Endothelial cell of umbilical vein (primary cell): ENCODE measurements around the gene ADAMTSL5. TPM values are rescaled to one million over a fixed set of nuclear protein-coding genes. Genes with fewer than 3 reads are reported as not detected.
A peak's percentile ranks its signal among the peaks of the same experiment; 100 is the strongest.

Experiments used
- BruUV-seq: library from RNA; stranded (reverse); fragments of 400-500 nt; replicated peaks from 2 replicates; lab custom pipeline; 2021; lab: Mats Ljungman, UMichigan
- CTCF ChIA-PET: fragments of 300-600, 350-600 bp; sonication (Branson Sonifier 250); formaldehyde crosslinking; loops from one replicate; lab custom pipeline; 2021; ENCODE audit warnings: antibody characterized with exemption, inconsistent platforms; lab: Charles Lee
- POLR2A ChIA-PET: fragments of 300-600, 350-600 bp; sonication (Branson Sonifier 250); formaldehyde crosslinking; loops from one replicate; lab custom pipeline; 2021; ENCODE audit warnings: antibody characterized with exemption, inconsistent platforms; lab: Charles Lee
- DNase-seq: peaks from one replicate; pipeline ENCODE4 v3.0.0-alpha.2; 2011; ENCODE audit warnings: low read depth, low spot score
- FAIRE-seq: peaks from 2 replicates; lab custom pipeline; 2011; peaks lifted over from hg19 to GRCh38; lab: Jason Lieb, UNC
- H2AFZ ChIP-seq: 2 replicates; pipeline ENCODE4 v1.6.0; 2012; ENCODE audit warnings: low read depth, low read length, control low read depth, inconsistent platforms
- H3K27ac ChIP-seq: 2 replicates; pipeline ENCODE4 v1.5.1; 2011; ENCODE audit warnings: low read depth, mild to moderate bottlenecking, control low read depth, low read length, moderate library complexity; ENCODE audit not compliant: insufficient read depth
- H3K27me3 ChIP-seq, 2 experiments: 2 replicates each; pipeline versions ENCODE4 v1.6.0 to v1.6.1; 2011; ENCODE audit warnings: low read length in 2 of 2, mixed read lengths in 1 of 2; ENCODE audit not compliant: control insufficient read depth in 2 of 2, insufficient read depth in 2 of 2
- H3K36me3 ChIP-seq, 2 experiments: 2 replicates in 1 of 2; 3 replicates in 1 of 2; pipeline ENCODE4 v1.5.1; 2011; ENCODE audit warnings: low read length in 2 of 2, mild to moderate bottlenecking in 1 of 2, moderate library complexity in 1 of 2; ENCODE audit not compliant: control insufficient read depth in 2 of 2, insufficient read depth in 2 of 2; ENCODE audit errors: extremely low read depth in 1 of 2
- H3K4me1 ChIP-seq: 3 replicates; pipeline ENCODE4 v1.5.1; 2011; ENCODE audit warnings: mild to moderate bottlenecking, low read length; ENCODE audit not compliant: control insufficient read depth, insufficient read depth; ENCODE audit errors: extremely low read depth
- H3K4me2 ChIP-seq: 2 replicates; pipeline ENCODE4 v1.6.1; 2011; ENCODE audit warnings: low read length, control low read depth, mixed read lengths; ENCODE audit not compliant: insufficient read depth
- H3K4me3 ChIP-seq, 3 experiments: fragments of 200-600 bp in 1 of 3; sonication (generic), shearing (Covaris generic) in 1 of 3; replicated peaks in 1 of 3; 2 replicates each; pipeline ENCODE4 v1.5.1; 2011 to 2016; ENCODE audit warnings: control low read depth in 3 of 3, low read length in 3 of 3, mild to moderate bottlenecking in 2 of 3, inconsistent platforms in 1 of 3, low read depth in 1 of 3, moderate library complexity in 1 of 3; ENCODE audit not compliant: insufficient read depth in 1 of 3
- H3K79me2 ChIP-seq: 2 replicates; pipeline ENCODE4 v1.6.0; 2012; ENCODE audit warnings: low read length, inconsistent platforms; ENCODE audit not compliant: control insufficient read depth, insufficient read depth
- H3K9ac ChIP-seq: replicated peaks from 2 replicates; pipeline ENCODE3; 2011; ENCODE audit warnings: low read length, control low read depth; ENCODE audit not compliant: insufficient read depth; ENCODE audit errors: extremely low read depth
- H3K9me1 ChIP-seq: replicated peaks from 3 replicates; pipeline ENCODE4 v1.6.0; 2011; ENCODE audit warnings: mild to moderate bottlenecking, low read length; ENCODE audit not compliant: control insufficient read depth, insufficient read depth; ENCODE audit errors: extremely low read depth
- H3K9me3 ChIP-seq: replicated peaks from 2 replicates; pipeline ENCODE4 v1.5.1; 2012; ENCODE audit warnings: low read length, inconsistent platforms; ENCODE audit not compliant: control insufficient read depth, insufficient read depth
- H4K20me1 ChIP-seq: replicated peaks from 2 replicates; pipeline ENCODE3; 2011; ENCODE audit warnings: mild to moderate bottlenecking, low read length; ENCODE audit not compliant: control insufficient read depth, insufficient read depth; ENCODE audit errors: extremely low read depth
- CTCF ChIP-seq, 2 donors: IDR thresholded peaks; 1 replicate in 1 of 2; 2 replicates in 1 of 2; pipeline ENCODE4 v1.5.1; 2011; ENCODE audit warnings: low read length in 2 of 2, mild to moderate bottlenecking in 2 of 2, moderate library complexity in 2 of 2, control low read depth in 1 of 2, inconsistent platforms in 1 of 2, low read depth in 1 of 2; ENCODE audit not compliant: insufficient read depth in 1 of 2; ENCODE audit errors: extremely low read depth in 1 of 2
- EZH2 ChIP-seq: IDR thresholded peaks from 2 replicates; pipeline ENCODE4 v1.6.1; 2012; ENCODE audit warnings: borderline replicate concordance, low read depth, mild to moderate bottlenecking, moderate library complexity, low read length, inconsistent platforms; ENCODE audit not compliant: severe bottlenecking
- GATA2 ChIP-seq: IDR thresholded peaks from 2 replicates; pipeline ENCODE4 v1.7.0; 2011; ENCODE audit warnings: low read depth, mild to moderate bottlenecking, moderate library complexity, mixed read lengths, low read length; ENCODE audit not compliant: insufficient read length, insufficient read depth
- JUN ChIP-seq: IDR thresholded peaks from 2 replicates; pipeline ENCODE4 v1.6.1; 2011; ENCODE audit warnings: borderline replicate concordance, low read depth; ENCODE audit not compliant: insufficient read length, insufficient read depth
- MAX ChIP-seq: IDR thresholded peaks from 2 replicates; pipeline ENCODE4 v1.6.1; 2011; ENCODE audit not compliant: insufficient read depth, insufficient read length
- POLR2A ChIP-seq: IDR thresholded peaks from 2 replicates; pipeline ENCODE4 v1.6.1; 2012; ENCODE audit warnings: low read depth, mild to moderate bottlenecking, control low read depth, low read length
- dilution Hi-C: fragments of 300-500 bp; cut with MboI; formaldehyde crosslinking; loops from one replicate; pipeline ENCODE4 v1.15.0; 2019; ENCODE audit warnings: low sequenced_read_pairs; ENCODE audit not compliant: extremely low pct_ligation_motif_present
- intact Hi-C: fragments of 100-400 bp; cut with micrococcal nuclease; formaldehyde crosslinking; loops from one replicate; pipeline ENCODE4 v1.10.0; 2022
- polyA plus RNA-seq, 4 experiments: library from polyadenylated mRNA; depleted of rRNA in 3 of 4; stranded (reverse) in 3 of 4; unstranded in 1 of 4; fragments of >200 nt; gene quantifications; 2 replicates each; pipeline versions ENCODE4 v1.2.1 to v1.2.3, GENCODE V29; 2011 to 2012; ENCODE audit warnings: missing spikeins in 1 of 4
- total RNA-seq: library from RNA; stranded (reverse); gene quantifications from 2 replicates; pipeline ENCODE4 v1.2.3, GENCODE V29; 2021

The ADAMTSL5 gene
- total and polyA plus RNA-seq, 2 donors (not counting 3 experiments of a cell fraction or from before 2014, with no cell fraction given), result 0.07 TPM; not detected in 1

- dilution Hi-C loops, result no loop called here
- TF ChIP-seq POLR2A, result no peak
- TF ChIP-seq EZH2, result no peak
- no peak for TF ChIP-seq CTCF (IDR thresholded peaks at IDR 0.05; ENCODE audit: extremely low read depth in 1 of 2, insufficient read depth in 1 of 2, low read depth in 1 of 2, low read length in 2 of 2)
- no peak for TF ChIP-seq JUN
- TF ChIP-seq GATA2, result no peak
- TF ChIP-seq MAX, result peak; percentile 17
These were observed 4.9 kb downstream of the ADAMTSL5 start for GRCh38 chr19:1507763-1508506.

More at GRCh38 chr19:1507763-1508506, 4.9 kb downstream of the ADAMTSL5 start:
- peak overlapping the region; percentile 93 for H2AFZ ChIP-seq
- H3K27me3 ChIP-seq, result peaks cover 7 to 12% of the 10 kb centered on the region in 2 experiments
- intact Hi-C loops, result no loop called here
- ChIA-PET CTCF (interaction anchor here (0.8 to 1.1 kb wide), 2 partner anchors 17 to 42 kb away, joined by 3 to 6 read pairs; partner anchors contain the start of gene REEP6), POLR2A (no interaction called here)
- peak; percentile 91 for DNase-seq
- no peaks in the 10 kb centered on the region for H3K79me2 ChIP-seq
- no peaks in the 10 kb centered on the region for H3K9me1 ChIP-seq
- H3K4me2 ChIP-seq, result peak overlapping the region; percentile 13
- no peaks in the 10 kb centered on the region for H3K36me3 ChIP-seq
- no peaks in the 10 kb centered on the region for H3K4me1 ChIP-seq
- peak overlapping the region in 1 of 3 experiments; percentile 26 for H3K4me3 ChIP-seq
- H3K27ac ChIP-seq, result peak overlapping the region; percentile 4
- H3K9me3 ChIP-seq, result no peaks in the 10 kb centered on the region
- no peak overlapping the region for H3K9ac ChIP-seq
- peak; percentile 96 for FAIRE-seq
- H4K20me1 ChIP-seq, result no peaks in the 10 kb centered on the region
- no TSS peak for BruUV-seq
